SK-N-SH (cell line): ENCODE measurements around the gene GASK1B. TPM values are rescaled to one million over a fixed set of nuclear protein-coding genes. Genes with fewer than 3 reads are reported as not detected.

ENCODE experiments used
- CTCF ChIA-PET: fragments of 300-600, 350-600 bp; formaldehyde crosslinking; extraction: SDS; loops from one replicate; lab custom pipeline; 2021; lab: Yijun Ruan, JAX
- POLR2A ChIA-PET: fragments of 350-600 bp; sonication (Branson Sonifier 250); formaldehyde crosslinking; extraction: SDS; loops from one replicate; lab custom pipeline; 2020; ENCODE audit warnings: antibody characterized with exemption, inconsistent platforms; lab: Yijun Ruan, JAX
- DNase-seq: peaks from one replicate; pipeline ENCODE4 v3.0.0; 2012
- H2AFZ ChIP-seq: fragments of 200-600 bp; sonication (generic); 2 replicates; pipeline ENCODE4 v1.8.1; 2016; ENCODE audit warnings: antibody characterized with exemption, mild to moderate bottlenecking, low read depth
- H3F3A ChIP-seq: fragments of 200-600 bp; sonication (generic); replicated peaks from 2 replicates; pipeline ENCODE3; 2016; ENCODE audit warnings: antibody characterized with exemption, mild to moderate bottlenecking; ENCODE audit not compliant: insufficient read depth
- H3K27ac ChIP-seq, 2 experiments: fragments of 200-500 bp in 1 of 2; fragments of 200-600 bp in 1 of 2; sonication (Bioruptor generic) in 1 of 2; sonication (generic), shearing (Covaris generic) in 1 of 2; 2 replicates each; pipeline versions ENCODE4 v1.5.1 to v1.6.1; 2014 to 2016; ENCODE audit warnings: low read depth in 2 of 2, inconsistent platforms in 1 of 2, low read length in 1 of 2, mild to moderate bottlenecking in 1 of 2, mixed read lengths in 1 of 2
- H3K27me3 ChIP-seq: fragments of 200-600 bp; sonication (generic), shearing (Covaris generic); 2 replicates; pipeline ENCODE4 v1.6.1; 2016; ENCODE audit warnings: mixed run types; ENCODE audit not compliant: insufficient read depth
- H3K36me3 ChIP-seq, 2 experiments: fragments of 200-500 bp in 1 of 2; fragments of 200-600 bp in 1 of 2; sonication (Bioruptor generic) in 1 of 2; sonication (generic) in 1 of 2; replicated peaks in 1 of 2; 2 replicates each; pipeline versions ENCODE3 to v1.5.1; 2014 to 2016; ENCODE audit warnings: low read length in 1 of 2, mild to moderate bottlenecking in 1 of 2; ENCODE audit not compliant: insufficient read depth in 2 of 2, control insufficient read depth in 1 of 2
- H3K4me1 ChIP-seq, 2 experiments: fragments of 200-500 bp in 1 of 2; fragments of 200-600 bp in 1 of 2; sonication (Bioruptor generic) in 1 of 2; sonication (generic), shearing (Covaris generic) in 1 of 2; 2 replicates each; pipeline versions ENCODE4 v1.5.1 to v1.6.1; 2014 to 2016; ENCODE audit warnings: low read depth in 1 of 2, low read length in 1 of 2, mixed run types in 1 of 2; ENCODE audit not compliant: insufficient read depth in 2 of 2, control insufficient read depth in 1 of 2
- H3K4me2 ChIP-seq: fragments of 200-600 bp; sonication (generic), shearing (Covaris generic); 2 replicates; pipeline ENCODE4 v1.6.1; 2017; ENCODE audit warnings: mixed run types
- H3K4me3 ChIP-seq, 2 experiments: fragments of 200-500 bp in 1 of 2; fragments of 200-600 bp in 1 of 2; sonication (Bioruptor generic) in 1 of 2; sonication (generic), shearing (Covaris generic) in 1 of 2; 2 replicates each; pipeline versions ENCODE4 v1.5.1 to v1.8.1; 2014 to 2016; ENCODE audit warnings: low read depth in 2 of 2, inconsistent platforms in 1 of 2, low read length in 1 of 2, mild to moderate bottlenecking in 1 of 2, mixed read lengths in 1 of 2, moderate library complexity in 1 of 2
- H3K79me2 ChIP-seq: fragments of 200-600 bp; sonication (generic); 2 replicates; pipeline ENCODE4 v1.8.1; 2017; ENCODE audit warnings: mild to moderate bottlenecking; ENCODE audit not compliant: insufficient read depth
- H3K9ac ChIP-seq: fragments of 200-600 bp; sonication (generic); 2 replicates; pipeline ENCODE4 v1.6.1; 2017; ENCODE audit warnings: mixed run types
- H3K9me2 ChIP-seq: fragments of 200-600 bp; sonication (generic); 2 replicates; pipeline ENCODE4 v1.6.1; 2017; ENCODE audit warnings: mixed run types
- H3K9me3 ChIP-seq: fragments of 200-600 bp; sonication (generic); 2 replicates; pipeline ENCODE4 v1.6.1; 2017; ENCODE audit warnings: mixed run types, mild to moderate bottlenecking, moderate library complexity
- H4K20me1 ChIP-seq: fragments of 200-600 bp; sonication (generic); 2 replicates; pipeline ENCODE4 v1.6.1; 2017; ENCODE audit warnings: mild to moderate bottlenecking, mixed run types; ENCODE audit not compliant: insufficient read depth
- ELF1 ChIP-seq: IDR thresholded peaks from 2 replicates; pipeline ENCODE4 v1.4.0; 2012
- FOXM1 ChIP-seq: IDR thresholded peaks from 2 replicates; pipeline ENCODE4 v1.4.0; 2012; ENCODE audit warnings: low read depth, mild to moderate bottlenecking
- MXI1 ChIP-seq: IDR thresholded peaks from 2 replicates; pipeline ENCODE4 v1.6.1; 2012; ENCODE audit warnings: mild to moderate bottlenecking, low read depth, low read length, improper control_type of control experiment
- NRF1 ChIP-seq: IDR thresholded peaks from 2 replicates; pipeline ENCODE4 v1.6.1; 2012; ENCODE audit warnings: low read depth, mild to moderate bottlenecking, low read length
- POLR2AphosphoS5 ChIP-seq: IDR thresholded peaks from 2 replicates; pipeline ENCODE4 v1.6.1; 2012; ENCODE audit warnings: low read depth, low read length
- RAD21 ChIP-seq: IDR thresholded peaks from 2 replicates; pipeline ENCODE4 v1.6.1; 2012; ENCODE audit warnings: mild to moderate bottlenecking, low read length
- RFX5 ChIP-seq: IDR thresholded peaks from 2 replicates; pipeline ENCODE4 v1.6.1; 2012; ENCODE audit warnings: mild to moderate bottlenecking, improper control_type of control experiment, low read length
- RXRA ChIP-seq: IDR thresholded peaks from 2 replicates; pipeline ENCODE4 v1.4.0; 2012; ENCODE audit warnings: low read depth, mild to moderate bottlenecking, borderline replicate concordance
- SIN3A ChIP-seq: IDR thresholded peaks from 2 replicates; pipeline ENCODE4 v1.6.1; 2012; ENCODE audit warnings: low read depth, mild to moderate bottlenecking, low read length, moderate library complexity, borderline replicate concordance
- SMC3 ChIP-seq: IDR thresholded peaks from 2 replicates; pipeline ENCODE4 v1.6.1; 2012; ENCODE audit warnings: low read depth, low read length, improper control_type of control experiment
- TAF1 ChIP-seq: IDR thresholded peaks from 2 replicates; pipeline ENCODE4 v1.6.1; 2012; ENCODE audit warnings: low read depth, mild to moderate bottlenecking, low read length, moderate library complexity, borderline replicate concordance
- WGBS: methylation state at CpG from one replicate; pipeline ENCODE4 v1.1.6; 2017; ENCODE audit warnings: low lambda C conversion rate; 5-methylcytosine and 5-hydroxymethylcytosine counted together
- polyA plus RNA-seq, 3 experiments: library from polyadenylated mRNA; depleted of rRNA; stranded (reverse); fragments of >200 nt; gene quantifications; 2 replicates each; pipeline ENCODE4 v1.2.3, GENCODE V29; 2012
- TF ChIP-seq, protein P1 (sequence below): IDR thresholded peaks from 2 replicates; pipeline ENCODE4; 2012
- TF ChIP-seq, protein P2 (sequence below): IDR thresholded peaks from 2 replicates; pipeline ENCODE4 v1.6.1; 2012; ENCODE audit warnings: mild to moderate bottlenecking, low read depth, low read length, moderate library complexity
- TF ChIP-seq, protein P3 (sequence below): IDR thresholded peaks from 2 replicates; pipeline ENCODE4 v1.4.0; 2012; ENCODE audit warnings: low read depth
- TF ChIP-seq, protein P4 (sequence below): fragments of 150-350 bp; IDR thresholded peaks from 2 replicates; pipeline ENCODE4 v1.6.1; 2016; ENCODE audit warnings: mild to moderate bottlenecking, low read depth, low read length

Gene GASK1B
- polyA plus RNA-seq, 1 of the 3 experiments (the other 2 are of a cell fraction): 3.7 TPM

DNA sequence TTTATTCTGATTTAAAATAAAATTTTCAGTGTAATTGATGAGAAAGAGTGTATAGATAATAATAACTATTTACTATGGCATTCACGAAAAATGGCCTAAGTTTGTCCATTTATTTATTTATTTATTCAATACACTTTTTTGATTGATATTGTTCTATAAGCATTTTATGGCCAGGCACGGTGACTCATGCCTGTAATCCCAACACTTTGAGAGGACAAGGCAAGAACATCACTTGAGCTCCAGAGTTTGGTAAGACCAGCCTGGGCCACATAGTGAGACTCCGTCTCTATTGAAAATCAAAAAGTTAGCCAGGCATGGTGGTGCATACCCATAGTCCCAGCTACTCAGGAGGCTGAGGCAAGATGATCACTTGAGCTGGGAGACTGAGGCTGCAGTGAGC, 25.7 kb downstream of the GASK1B start:
- H2AFZ ChIP-seq: no peak overlapping the region
- H3K9ac ChIP-seq: no peak overlapping the region
- H4K20me1 ChIP-seq: no peaks in the 10 kb centered on the region
- H3K4me2 ChIP-seq: no peak overlapping the region
- H3K9me3 ChIP-seq: no peaks in the 10 kb centered on the region
- no peaks in the 10 kb centered on the region for H3F3A ChIP-seq
- H3K27me3 ChIP-seq: no peaks in the 10 kb centered on the region
- DNase-seq: no peak
- H3K79me2 ChIP-seq: no peaks in the 10 kb centered on the region
- no peaks in the 10 kb centered on the region for H3K4me1 ChIP-seq
- no peaks in the 10 kb centered on the region for H3K36me3 ChIP-seq
- H3K27ac ChIP-seq: no peak overlapping the region
- H3K9me2 ChIP-seq: peaks cover 4% of the 10 kb centered on the region; the same call in 1 of the 2 replicates
- H3K4me3 ChIP-seq: no peak overlapping the region
- ChIA-PET POLR2A (no interaction called here), CTCF (no interaction called here)
- no peak for TF ChIP-seq RAD21
- WGBS: 79% methylated on average over 3 of the region's 3 CpGs

DNA sequence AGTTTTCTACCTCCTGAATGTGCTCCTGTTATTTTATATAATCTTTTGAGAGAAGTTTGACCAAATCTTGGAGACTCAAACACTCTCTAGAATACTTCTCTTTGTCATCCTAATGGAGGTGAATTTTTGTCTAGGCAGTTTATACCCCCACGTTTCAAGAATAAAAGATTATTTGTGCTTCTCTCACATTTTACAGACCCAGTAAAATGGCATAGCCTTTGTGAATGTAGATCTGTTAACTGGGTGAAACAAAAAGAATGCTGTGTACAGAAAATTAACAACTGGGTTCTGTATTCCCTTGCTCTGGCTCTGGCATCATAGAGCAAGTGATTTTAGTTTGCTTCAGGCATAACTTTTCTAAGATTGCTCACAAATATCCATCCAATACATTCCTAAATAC, 26.1 kb downstream of the GASK1B start:
- Histone ChIP-seq H3K9me2 (peaks cover 4% of the 10 kb centered on the region; the same call in 1 of the 2 replicates), H3K4me2 (no peak overlapping the region), H3K36me3 (no peaks in the 10 kb centered on the region), H3K4me1 (no peaks in the 10 kb centered on the region), H3K79me2 (no peaks in the 10 kb centered on the region), H3F3A (no peaks in the 10 kb centered on the region), H3K9me3 (no peaks in the 10 kb centered on the region), H3K27ac (no peak overlapping the region), H3K4me3 (no peak overlapping the region), H3K27me3 (no peaks in the 10 kb centered on the region), H3K9ac (no peak overlapping the region), H2AFZ (no peak overlapping the region), H4K20me1 (no peaks in the 10 kb centered on the region)
- no peak for DNase-seq
- TF ChIP-seq FOXM1 (no peak), RAD21 (no peak), RXRA (no peak), MXI1 (no peak), ELF1 (no peak), POLR2AphosphoS5 (no peak), NRF1 (no peak), RFX5 (no peak), SIN3A (no peak), TAF1 (no peak), SMC3 (no peak)
- TF ChIP-seq, protein P1, sequence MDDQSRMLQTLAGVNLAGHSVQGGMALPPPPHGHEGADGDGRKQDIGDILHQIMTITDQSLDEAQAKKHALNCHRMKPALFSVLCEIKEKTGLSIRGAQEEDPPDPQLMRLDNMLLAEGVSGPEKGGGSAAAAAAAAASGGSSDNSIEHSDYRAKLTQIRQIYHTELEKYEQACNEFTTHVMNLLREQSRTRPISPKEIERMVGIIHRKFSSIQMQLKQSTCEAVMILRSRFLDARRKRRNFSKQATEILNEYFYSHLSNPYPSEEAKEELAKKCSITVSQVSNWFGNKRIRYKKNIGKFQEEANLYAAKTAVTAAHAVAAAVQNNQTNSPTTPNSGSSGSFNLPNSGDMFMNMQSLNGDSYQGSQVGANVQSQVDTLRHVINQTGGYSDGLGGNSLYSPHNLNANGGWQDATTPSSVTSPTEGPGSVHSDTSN: no peak
- TF ChIP-seq, protein P2, sequence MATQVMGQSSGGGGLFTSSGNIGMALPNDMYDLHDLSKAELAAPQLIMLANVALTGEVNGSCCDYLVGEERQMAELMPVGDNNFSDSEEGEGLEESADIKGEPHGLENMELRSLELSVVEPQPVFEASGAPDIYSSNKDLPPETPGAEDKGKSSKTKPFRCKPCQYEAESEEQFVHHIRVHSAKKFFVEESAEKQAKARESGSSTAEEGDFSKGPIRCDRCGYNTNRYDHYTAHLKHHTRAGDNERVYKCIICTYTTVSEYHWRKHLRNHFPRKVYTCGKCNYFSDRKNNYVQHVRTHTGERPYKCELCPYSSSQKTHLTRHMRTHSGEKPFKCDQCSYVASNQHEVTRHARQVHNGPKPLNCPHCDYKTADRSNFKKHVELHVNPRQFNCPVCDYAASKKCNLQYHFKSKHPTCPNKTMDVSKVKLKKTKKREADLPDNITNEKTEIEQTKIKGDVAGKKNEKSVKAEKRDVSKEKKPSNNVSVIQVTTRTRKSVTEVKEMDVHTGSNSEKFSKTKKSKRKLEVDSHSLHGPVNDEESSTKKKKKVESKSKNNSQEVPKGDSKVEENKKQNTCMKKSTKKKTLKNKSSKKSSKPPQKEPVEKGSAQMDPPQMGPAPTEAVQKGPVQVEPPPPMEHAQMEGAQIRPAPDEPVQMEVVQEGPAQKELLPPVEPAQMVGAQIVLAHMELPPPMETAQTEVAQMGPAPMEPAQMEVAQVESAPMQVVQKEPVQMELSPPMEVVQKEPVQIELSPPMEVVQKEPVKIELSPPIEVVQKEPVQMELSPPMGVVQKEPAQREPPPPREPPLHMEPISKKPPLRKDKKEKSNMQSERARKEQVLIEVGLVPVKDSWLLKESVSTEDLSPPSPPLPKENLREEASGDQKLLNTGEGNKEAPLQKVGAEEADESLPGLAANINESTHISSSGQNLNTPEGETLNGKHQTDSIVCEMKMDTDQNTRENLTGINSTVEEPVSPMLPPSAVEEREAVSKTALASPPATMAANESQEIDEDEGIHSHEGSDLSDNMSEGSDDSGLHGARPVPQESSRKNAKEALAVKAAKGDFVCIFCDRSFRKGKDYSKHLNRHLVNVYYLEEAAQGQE: no peak
- TF ChIP-seq, protein P3, sequence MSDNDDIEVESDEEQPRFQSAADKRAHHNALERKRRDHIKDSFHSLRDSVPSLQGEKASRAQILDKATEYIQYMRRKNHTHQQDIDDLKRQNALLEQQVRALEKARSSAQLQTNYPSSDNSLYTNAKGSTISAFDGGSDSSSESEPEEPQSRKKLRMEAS: no peak
- TF ChIP-seq, protein P4, sequence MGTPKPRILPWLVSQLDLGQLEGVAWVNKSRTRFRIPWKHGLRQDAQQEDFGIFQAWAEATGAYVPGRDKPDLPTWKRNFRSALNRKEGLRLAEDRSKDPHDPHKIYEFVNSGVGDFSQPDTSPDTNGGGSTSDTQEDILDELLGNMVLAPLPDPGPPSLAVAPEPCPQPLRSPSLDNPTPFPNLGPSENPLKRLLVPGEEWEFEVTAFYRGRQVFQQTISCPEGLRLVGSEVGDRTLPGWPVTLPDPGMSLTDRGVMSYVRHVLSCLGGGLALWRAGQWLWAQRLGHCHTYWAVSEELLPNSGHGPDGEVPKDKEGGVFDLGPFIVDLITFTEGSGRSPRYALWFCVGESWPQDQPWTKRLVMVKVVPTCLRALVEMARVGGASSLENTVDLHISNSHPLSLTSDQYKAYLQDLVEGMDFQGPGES: no peak
- 70% methylated on average over 1 of the region's 1 CpG for WGBS
- ChIA-PET POLR2A (no interaction called here), CTCF (no interaction called here)
